Neutrophil (primary cell): ENCODE data around the gene ZC3H13.

Source experiments
- H3K27ac ChIP-seq: fragments of 200-600 bp; sonication (generic); 2 replicates; pipeline ENCODE4 v1.5.1; 2016; ENCODE audit warnings: mild to moderate bottlenecking, moderate library complexity
- H3K27me3 ChIP-seq: fragments of 200-600 bp; sonication (generic); 2 replicates; pipeline ENCODE4 v1.6.0; 2016; ENCODE audit warnings: mild to moderate bottlenecking
- H3K36me3 ChIP-seq: fragments of 200-600 bp; sonication (generic); 2 replicates; pipeline ENCODE4 v1.5.1; 2017
- H3K4me1 ChIP-seq, 2 experiments: fragments of 200-600 bp in 1 of 2; sonication (generic) in 1 of 2; 1 replicate in 1 of 2; 2 replicates in 1 of 2; pipeline versions ENCODE4 v1.5.1 to v1.6.1; 2013 to 2016; ENCODE audit warnings: low read depth in 1 of 2, low read length in 1 of 2, mild to moderate bottlenecking in 1 of 2, moderate library complexity in 1 of 2; ENCODE audit not compliant: control insufficient read depth in 1 of 2, insufficient read depth in 1 of 2
- H3K4me3 ChIP-seq, 2 experiments: fragments of 200-600 bp in 1 of 2; sonication (generic) in 1 of 2; 1 replicate in 1 of 2; 2 replicates in 1 of 2; pipeline ENCODE4 v1.5.1; 2013 to 2016; ENCODE audit warnings: low read depth in 1 of 2, low read length in 1 of 2, mild to moderate bottlenecking in 1 of 2, moderate library complexity in 1 of 2
- H3K9me3 ChIP-seq: fragments of 200-600 bp; sonication (generic); 2 replicates; pipeline ENCODE4 v1.5.1; 2016
- TF ChIP-seq, protein P1 (sequence below): fragments of 200-600 bp; sonication (generic); IDR thresholded peaks from 2 replicates; pipeline ENCODE4 v1.5.1; 2016; ENCODE audit warnings: antibody characterized with exemption

The ZC3H13 gene

DNA sequence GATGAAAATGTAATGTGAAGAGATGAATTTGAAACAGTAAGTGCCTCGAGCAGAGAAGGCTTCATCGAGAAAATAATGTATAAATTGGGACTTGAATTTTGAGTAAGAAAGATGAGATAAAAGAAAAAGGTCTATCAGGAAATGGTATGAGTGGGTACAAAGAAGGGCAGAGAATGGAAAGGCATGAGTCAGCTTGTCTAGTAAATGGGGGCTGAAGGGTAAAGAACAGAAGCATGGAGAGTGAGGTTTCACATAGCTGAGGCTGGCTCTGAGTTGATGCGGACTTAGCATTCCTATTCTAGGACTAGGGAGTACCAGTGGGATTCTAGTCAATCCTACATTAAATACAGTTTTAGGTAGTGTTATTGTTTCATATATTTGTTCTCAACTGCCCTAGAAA lies 85.8 kb downstream of the ZC3H13 start:
- no peak overlapping the region for H3K4me3 ChIP-seq

DNA sequence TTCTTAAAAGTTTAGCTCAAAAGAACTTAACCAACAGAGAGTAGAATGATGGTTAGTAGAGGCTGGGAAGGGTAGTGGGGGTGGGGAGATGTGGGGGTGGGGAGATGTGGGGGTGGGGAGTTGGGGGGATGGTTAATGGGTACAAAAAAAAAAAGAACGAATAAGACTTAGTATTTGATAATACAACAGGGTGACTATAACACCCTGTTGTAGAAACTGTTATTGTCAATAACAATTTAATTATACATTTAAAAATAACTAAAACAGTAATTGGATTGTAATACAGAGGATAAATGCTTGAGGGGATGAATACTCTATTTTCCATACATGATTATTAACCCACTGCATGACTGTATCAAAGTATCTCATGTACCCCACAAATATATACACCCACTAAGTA lies 91.1 kb downstream of the ZC3H13 start:
- H3K4me3 ChIP-seq, result no peak overlapping the region
- peaks cover 51% of the 10 kb centered on the region for H3K36me3 ChIP-seq
- no peak overlapping the region for H3K27ac ChIP-seq
- H3K27me3 ChIP-seq, result no peaks in the 10 kb centered on the region
- H3K4me1 ChIP-seq, result no peaks in the 10 kb centered on the region
- H3K9me3 ChIP-seq, result no peaks in the 10 kb centered on the region
- TF ChIP-seq, protein P1, sequence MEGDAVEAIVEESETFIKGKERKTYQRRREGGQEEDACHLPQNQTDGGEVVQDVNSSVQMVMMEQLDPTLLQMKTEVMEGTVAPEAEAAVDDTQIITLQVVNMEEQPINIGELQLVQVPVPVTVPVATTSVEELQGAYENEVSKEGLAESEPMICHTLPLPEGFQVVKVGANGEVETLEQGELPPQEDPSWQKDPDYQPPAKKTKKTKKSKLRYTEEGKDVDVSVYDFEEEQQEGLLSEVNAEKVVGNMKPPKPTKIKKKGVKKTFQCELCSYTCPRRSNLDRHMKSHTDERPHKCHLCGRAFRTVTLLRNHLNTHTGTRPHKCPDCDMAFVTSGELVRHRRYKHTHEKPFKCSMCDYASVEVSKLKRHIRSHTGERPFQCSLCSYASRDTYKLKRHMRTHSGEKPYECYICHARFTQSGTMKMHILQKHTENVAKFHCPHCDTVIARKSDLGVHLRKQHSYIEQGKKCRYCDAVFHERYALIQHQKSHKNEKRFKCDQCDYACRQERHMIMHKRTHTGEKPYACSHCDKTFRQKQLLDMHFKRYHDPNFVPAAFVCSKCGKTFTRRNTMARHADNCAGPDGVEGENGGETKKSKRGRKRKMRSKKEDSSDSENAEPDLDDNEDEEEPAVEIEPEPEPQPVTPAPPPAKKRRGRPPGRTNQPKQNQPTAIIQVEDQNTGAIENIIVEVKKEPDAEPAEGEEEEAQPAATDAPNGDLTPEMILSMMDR, result no peak

More for the DNA sequence above, 85.8 kb downstream of the ZC3H13 start:
- Histone ChIP-seq H3K36me3 (peaks cover 69% of the 10 kb centered on the region), H3K27me3 (no peaks in the 10 kb centered on the region), H3K27ac (no peak overlapping the region), H3K9me3 (no peaks in the 10 kb centered on the region), H3K4me1 (no peaks in the 10 kb centered on the region)
- TF ChIP-seq, protein P1, result no peak

DNA sequence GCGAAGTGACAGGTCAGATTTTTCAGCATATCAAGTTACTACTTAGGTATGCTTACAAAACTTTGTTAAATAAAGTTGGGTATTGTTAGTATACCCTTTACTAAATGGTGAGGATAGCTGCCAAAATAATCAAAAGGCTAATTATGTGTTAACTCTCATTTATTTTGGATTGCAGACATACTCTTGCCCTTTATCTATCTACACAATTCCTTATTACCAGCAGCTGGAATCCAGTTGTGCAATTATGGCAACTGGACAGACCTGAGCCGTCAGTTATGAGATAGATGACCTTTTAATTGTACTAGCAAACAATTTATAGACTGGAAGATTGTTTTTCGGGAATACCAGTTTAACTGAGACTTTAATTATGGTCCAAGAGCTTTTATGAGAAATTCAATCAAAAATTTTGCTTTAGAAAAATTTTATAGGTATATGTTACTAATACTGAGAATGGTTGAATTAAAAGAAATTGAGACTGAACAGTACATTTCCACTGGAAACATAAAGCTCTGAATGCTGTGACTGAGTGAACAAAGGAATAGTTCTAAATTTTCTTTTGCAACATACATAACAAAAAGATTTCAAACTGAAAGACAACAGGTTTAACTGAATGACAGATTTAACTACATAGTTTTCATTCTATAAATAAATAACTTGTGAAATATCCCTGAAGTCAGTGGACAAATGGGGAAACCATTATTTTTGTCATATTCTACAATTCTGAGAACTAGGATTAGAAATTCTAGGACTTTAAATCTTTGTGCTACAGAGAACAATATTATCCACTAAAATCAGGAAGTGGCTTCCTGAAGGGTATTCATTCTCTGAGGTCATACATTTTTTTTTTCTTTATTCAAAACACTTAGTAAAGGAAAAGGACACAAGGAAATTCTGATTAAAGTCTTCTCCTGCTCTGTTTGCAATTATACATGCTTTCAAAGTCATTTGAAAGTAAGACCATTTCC lies 97.4 kb downstream of the ZC3H13 start:
- Histone ChIP-seq H3K9me3 (no peaks in the 10 kb centered on the region), H3K36me3 (peaks cover 29% of the 10 kb centered on the region), H3K4me1 (peaks cover 18 to 19% of the 10 kb centered on the region in 2 experiments), H3K27ac (peak overlapping the region; percentile 24), H3K4me3 (no peak overlapping the region), H3K27me3 (no peaks in the 10 kb centered on the region)
- TF ChIP-seq, protein P1, result no peak

DNA sequence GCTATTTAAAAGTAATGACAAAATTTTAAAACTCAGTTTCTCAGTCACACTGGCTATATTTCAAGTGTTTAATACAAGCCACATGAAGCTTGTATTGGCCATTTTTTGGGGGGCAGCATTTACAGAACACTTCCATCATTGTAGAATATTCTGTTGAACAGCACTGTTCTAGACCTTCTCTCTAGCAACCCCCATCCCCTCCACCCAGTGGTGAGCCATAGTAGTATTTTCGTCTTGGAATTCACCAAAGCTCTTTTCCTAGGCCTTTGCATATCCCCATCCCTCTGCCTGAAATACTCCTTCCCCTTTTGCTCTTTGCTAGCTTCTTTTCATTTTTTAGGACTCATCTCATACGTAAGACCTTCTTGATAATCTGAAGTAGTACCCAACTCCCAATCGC lies 99.5 kb downstream of the ZC3H13 start:
- H3K4me3 ChIP-seq, result no peak overlapping the region
- TF ChIP-seq, protein P1, result no peak
- H3K4me1 ChIP-seq, result peaks cover 29% of the 10 kb centered on the region in 2 experiments
- H3K27me3 ChIP-seq, result no peaks in the 10 kb centered on the region
- H3K27ac ChIP-seq, result peak overlapping the region; percentile 95
- no peaks in the 10 kb centered on the region for H3K9me3 ChIP-seq
- peaks cover 23% of the 10 kb centered on the region for H3K36me3 ChIP-seq

DNA sequence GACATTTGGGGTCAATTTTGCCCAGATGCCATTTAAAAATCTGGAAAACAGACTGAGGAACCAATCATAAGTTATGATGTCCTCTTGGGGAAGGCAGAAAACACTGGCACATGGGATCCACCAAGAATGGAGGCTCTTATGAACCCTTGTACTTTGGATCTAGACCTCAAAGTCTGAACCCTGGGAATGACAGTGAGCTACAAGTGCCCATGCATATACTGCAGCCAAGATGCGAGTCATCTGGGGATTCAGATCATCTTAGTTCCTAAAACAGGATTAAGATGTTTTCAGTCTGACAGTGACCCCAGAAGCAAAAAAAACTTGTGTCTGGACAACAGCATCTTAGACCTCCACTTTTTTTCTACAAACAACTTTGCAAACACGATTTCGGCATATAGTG lies 100.8 kb downstream of the ZC3H13 start:
- Histone ChIP-seq H3K4me1 (peaks cover 29 to 33% of the 10 kb centered on the region in 2 experiments), H3K9me3 (no peaks in the 10 kb centered on the region), H3K36me3 (peaks cover 12% of the 10 kb centered on the region), H3K27ac (peak overlapping the region; percentile 95), H3K4me3 (no peak overlapping the region), H3K27me3 (peaks cover 3% of the 10 kb centered on the region)
- TF ChIP-seq, protein P1, result no peak
